Fibroblast of lung (primary cell): Measurements from ENCODE around the gene ZNF827. TPM values are rescaled to one million over a fixed set of nuclear protein-coding genes. Genes with fewer than 3 reads are reported as not detected.

Experiments
- DNase-seq, 2 donors: peaks; one replicate each; pipeline versions ENCODE4 v3.0.0 to v3.0.0-alpha.2; 2010; ENCODE audit warnings: low read depth in 2 of 2
- H2AFZ ChIP-seq: 2 replicates; pipeline ENCODE4 v1.5.1; 2012; ENCODE audit warnings: low read length, control low read depth, inconsistent platforms
- H3K27ac ChIP-seq: 2 replicates; pipeline ENCODE4 v1.5.1; 2011; ENCODE audit warnings: low read length, control low read depth; ENCODE audit not compliant: insufficient read depth
- H3K27me3 ChIP-seq: 2 replicates; pipeline ENCODE4 v1.5.1; 2011; ENCODE audit warnings: mild to moderate bottlenecking, low read length; ENCODE audit not compliant: control insufficient read depth, insufficient read depth
- H3K36me3 ChIP-seq: 2 replicates; pipeline ENCODE4 v1.5.1; 2011; ENCODE audit warnings: low read length; ENCODE audit not compliant: control insufficient read depth, insufficient read depth
- H3K4me1 ChIP-seq: 2 replicates; pipeline ENCODE4 v1.5.1; 2011; ENCODE audit warnings: low read length; ENCODE audit not compliant: control insufficient read depth, insufficient read depth; ENCODE audit errors: extremely low read depth
- H3K4me2 ChIP-seq: 2 replicates; pipeline ENCODE4 v1.5.1; 2011; ENCODE audit warnings: low read length, control low read depth; ENCODE audit not compliant: insufficient read depth; ENCODE audit errors: extremely low read depth
- H3K4me3 ChIP-seq, 4 experiments: fragments of 200-600 bp in 1 of 4; sonication (generic) in 1 of 4; replicated peaks in 1 of 4; 2 replicates each; pipeline ENCODE4 v1.5.1; 2011 to 2016; ENCODE audit warnings: low read length in 4 of 4, low read depth in 3 of 4, mild to moderate bottlenecking in 3 of 4, control low read depth in 2 of 4, inconsistent platforms in 1 of 4, mixed read lengths in 1 of 4; ENCODE audit not compliant: insufficient read depth in 1 of 4; ENCODE audit errors: control extremely low read depth in 1 of 4
- H3K79me2 ChIP-seq: 2 replicates; pipeline ENCODE4 v1.5.1; 2012; ENCODE audit warnings: mild to moderate bottlenecking, low read length, inconsistent platforms; ENCODE audit not compliant: control insufficient read depth, insufficient read depth
- H3K9ac ChIP-seq: 2 replicates; pipeline ENCODE4 v1.5.1; 2011; ENCODE audit warnings: mild to moderate bottlenecking, low read length, control low read depth; ENCODE audit not compliant: insufficient read depth
- H3K9me3 ChIP-seq: 2 replicates; pipeline ENCODE4 v1.5.1; 2012; ENCODE audit warnings: low read depth, low read length; ENCODE audit not compliant: control insufficient read depth, insufficient read depth
- H4K20me1 ChIP-seq: 2 replicates; pipeline ENCODE4 v1.5.1; 2011; ENCODE audit warnings: low read length; ENCODE audit not compliant: control insufficient read depth, insufficient read depth; ENCODE audit errors: extremely low read depth
- EZH2 ChIP-seq: IDR thresholded peaks from 2 replicates; pipeline ENCODE4 v1.5.1; 2012; ENCODE audit warnings: low read length, control low read depth, mild to moderate bottlenecking; ENCODE audit errors: missing control alignments
- polyA plus RNA-seq, 2 donors: library from polyadenylated mRNA; depleted of rRNA in 1 of 2; stranded (reverse) in 1 of 2; unstranded in 1 of 2; fragments of >200 nt; gene quantifications; 2 replicates each; pipeline ENCODE4 v1.2.1, GENCODE V29; 2011 to 2012; ENCODE audit warnings: missing spikeins in 1 of 2
- total RNA-seq: library from RNA; depleted of rRNA; stranded (reverse); fragments of >200 nt; gene quantifications from 2 replicates; pipeline ENCODE4 v1.2.1, GENCODE V29; 2014
- TF ChIP-seq, protein P1 (sequence below), 2 donors: IDR thresholded peaks in 1 of 2; conservative IDR thresholded peaks in 1 of 2; 1 replicate in 1 of 2; 2 replicates in 1 of 2; pipeline ENCODE4 v1.5.1; 2011 to 2012; ENCODE audit warnings: low read length in 2 of 2, control low read depth in 1 of 2, inconsistent platforms in 1 of 2, low read depth in 1 of 2, mild to moderate bottlenecking in 1 of 2

The ZNF827 gene
- total and polyA plus RNA-seq, 2 donors (not counting 1 experiment from before 2014, with no cell fraction given) = 5.8 to 7.1 TPM

GRCh38 chr4:145899886-145900460, 38.6 kb downstream of the ZNF827 start:
- no peak overlapping the region for H3K4me2 ChIP-seq
- H3K4me3 ChIP-seq = no peak overlapping the region
- no peaks in the 10 kb centered on the region for H4K20me1 ChIP-seq
- no peaks in the 10 kb centered on the region for H3K36me3 ChIP-seq
- TF ChIP-seq, protein P1, sequence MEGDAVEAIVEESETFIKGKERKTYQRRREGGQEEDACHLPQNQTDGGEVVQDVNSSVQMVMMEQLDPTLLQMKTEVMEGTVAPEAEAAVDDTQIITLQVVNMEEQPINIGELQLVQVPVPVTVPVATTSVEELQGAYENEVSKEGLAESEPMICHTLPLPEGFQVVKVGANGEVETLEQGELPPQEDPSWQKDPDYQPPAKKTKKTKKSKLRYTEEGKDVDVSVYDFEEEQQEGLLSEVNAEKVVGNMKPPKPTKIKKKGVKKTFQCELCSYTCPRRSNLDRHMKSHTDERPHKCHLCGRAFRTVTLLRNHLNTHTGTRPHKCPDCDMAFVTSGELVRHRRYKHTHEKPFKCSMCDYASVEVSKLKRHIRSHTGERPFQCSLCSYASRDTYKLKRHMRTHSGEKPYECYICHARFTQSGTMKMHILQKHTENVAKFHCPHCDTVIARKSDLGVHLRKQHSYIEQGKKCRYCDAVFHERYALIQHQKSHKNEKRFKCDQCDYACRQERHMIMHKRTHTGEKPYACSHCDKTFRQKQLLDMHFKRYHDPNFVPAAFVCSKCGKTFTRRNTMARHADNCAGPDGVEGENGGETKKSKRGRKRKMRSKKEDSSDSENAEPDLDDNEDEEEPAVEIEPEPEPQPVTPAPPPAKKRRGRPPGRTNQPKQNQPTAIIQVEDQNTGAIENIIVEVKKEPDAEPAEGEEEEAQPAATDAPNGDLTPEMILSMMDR (conservative IDR thresholded peaks at IDR 0.05 in 1 of 2, IDR thresholded peaks at IDR 0.05 in 1 of 2; ENCODE audit: low read depth in 1 of 2, low read length in 2 of 2) = no peak
- no peak for TF ChIP-seq EZH2
- no peaks in the 10 kb centered on the region for H3K79me2 ChIP-seq
- H3K9ac ChIP-seq = no peak overlapping the region
- no peak for DNase-seq
- H3K27ac ChIP-seq = no peak overlapping the region
- H2AFZ ChIP-seq = no peak overlapping the region
- no peaks in the 10 kb centered on the region for H3K4me1 ChIP-seq
- no peaks in the 10 kb centered on the region for H3K9me3 ChIP-seq
- no peaks in the 10 kb centered on the region for H3K27me3 ChIP-seq

DNA sequence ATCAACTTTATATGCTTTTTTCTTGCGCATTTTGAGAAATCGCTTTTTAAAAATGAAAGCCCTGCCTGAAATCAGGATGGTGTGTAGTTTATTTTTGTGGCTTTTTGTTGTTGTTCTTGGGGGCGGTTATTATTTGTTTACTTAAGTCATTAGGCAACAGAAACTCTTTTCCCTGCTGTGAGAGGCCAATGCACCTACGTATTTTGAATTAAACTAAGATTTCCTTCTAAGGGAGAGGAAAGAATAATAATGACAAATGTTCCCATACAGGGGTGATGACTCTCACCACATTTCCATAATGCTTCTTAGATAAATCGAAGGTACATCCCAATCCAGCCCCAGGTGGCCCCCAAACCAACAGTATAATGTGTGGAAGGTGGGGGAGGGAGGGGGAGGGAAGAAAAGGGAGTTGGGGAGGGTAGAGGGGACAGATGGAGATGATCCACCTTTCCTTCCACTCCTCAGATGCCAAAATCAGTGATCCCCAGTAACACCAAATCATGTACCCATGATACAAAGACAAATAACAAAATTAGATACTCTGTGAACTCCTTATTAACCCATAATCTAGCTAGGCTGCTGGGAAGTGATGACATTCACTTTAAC, 39.6 kb downstream of the ZNF827 start:
- Histone ChIP-seq H3K36me3 (no peaks in the 10 kb centered on the region), H3K9me3 (no peaks in the 10 kb centered on the region), H2AFZ (no peak overlapping the region), H3K27me3 (no peaks in the 10 kb centered on the region), H3K79me2 (no peaks in the 10 kb centered on the region), H3K27ac (no peak overlapping the region), H3K4me2 (no peak overlapping the region), H3K4me3 (no peak overlapping the region), H3K9ac (no peak overlapping the region), H4K20me1 (no peaks in the 10 kb centered on the region), H3K4me1 (no peaks in the 10 kb centered on the region)
- DNase-seq = no peak
- TF ChIP-seq EZH2 = no peak
- TF ChIP-seq, protein P1 (conservative IDR thresholded peaks at IDR 0.05 in 1 of 2, IDR thresholded peaks at IDR 0.05 in 1 of 2; ENCODE audit: low read depth in 1 of 2, low read length in 2 of 2) = no peak

- Histone ChIP-seq H3K79me2 (no peaks in the 10 kb centered on the region), H3K4me2 (no peak overlapping the region), H4K20me1 (no peaks in the 10 kb centered on the region), H2AFZ (no peak overlapping the region), H3K9ac (no peak overlapping the region), H3K27me3 (no peaks in the 10 kb centered on the region), H3K27ac (no peak overlapping the region), H3K4me1 (no peaks in the 10 kb centered on the region), H3K4me3 (no peak overlapping the region), H3K36me3 (no peaks in the 10 kb centered on the region), H3K9me3 (no peaks in the 10 kb centered on the region)
- no peak for TF ChIP-seq EZH2
- TF ChIP-seq, protein P1 (conservative IDR thresholded peaks at IDR 0.05 in 1 of 2, IDR thresholded peaks at IDR 0.05 in 1 of 2; ENCODE audit: low read depth in 1 of 2, low read length in 2 of 2) = no peak
- DNase-seq = no peak
Measured at GRCh38 chr4:145898466-145898865, 40.2 kb downstream of the ZNF827 start.
